T-helper 1 cell treated with Interleukin-12 subunit alpha and Interleukin-12 subunit beta and Interleukin-4 antibody, amounts not matched to agents 30 μg/mL and 1 μg/mL, for 36 hours (primary cell): ENCODE measurements around the gene SLC39A11.

Source experiments
- H3K27ac Mint-ChIP-seq: one replicate; pipeline ENCODE4 v1.8.0; 2021; ENCODE audit warnings: mild to moderate bottlenecking, mixed read lengths
- H3K27me3 Mint-ChIP-seq: one replicate; pipeline ENCODE4 v1.8.0; 2021; ENCODE audit warnings: low read depth, mixed read lengths
- H3K36me3 Mint-ChIP-seq: one replicate; pipeline ENCODE4 v1.8.0; 2021; ENCODE audit warnings: low read depth, mixed read lengths
- H3K4me1 Mint-ChIP-seq: one replicate; pipeline ENCODE4 v1.8.0; 2021; ENCODE audit warnings: low read depth, mixed read lengths
- H3K4me3 Mint-ChIP-seq: one replicate; pipeline ENCODE4 v1.8.0; 2021; ENCODE audit warnings: mild to moderate bottlenecking, moderate library complexity, mixed read lengths
- H3K9me3 Mint-ChIP-seq: one replicate; pipeline ENCODE4 v1.8.0; 2021; ENCODE audit warnings: mixed read lengths

Gene SLC39A11

DNA sequence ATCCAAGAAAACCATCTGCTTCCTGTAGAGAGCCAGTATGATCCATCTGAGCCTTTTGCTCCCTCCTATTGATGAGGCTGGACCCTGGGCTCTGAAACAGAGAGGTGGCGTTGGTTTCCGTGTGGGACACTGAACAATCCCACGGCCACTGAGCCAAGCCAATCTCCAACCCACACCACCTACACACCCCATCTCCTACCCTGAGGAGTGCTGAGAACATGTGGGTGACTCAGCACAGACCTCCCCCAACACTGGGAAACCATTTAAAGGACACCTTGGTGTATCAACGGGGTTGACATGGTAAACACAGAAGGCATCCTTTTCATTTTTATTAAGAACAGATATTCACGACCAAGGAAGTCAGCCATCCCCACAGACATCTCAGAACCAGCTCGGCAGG, 332.1 kb downstream of the SLC39A11 start:
- Mint-ChIP-seq H3K27me3 (no peaks in the 10 kb centered on the region), H3K36me3 (no peaks in the 10 kb centered on the region), H3K4me3 (no peak overlapping the region), H3K27ac (no peak overlapping the region), H3K4me1 (no peaks in the 10 kb centered on the region), H3K9me3 (peaks cover 4% of the 10 kb centered on the region)

DNA sequence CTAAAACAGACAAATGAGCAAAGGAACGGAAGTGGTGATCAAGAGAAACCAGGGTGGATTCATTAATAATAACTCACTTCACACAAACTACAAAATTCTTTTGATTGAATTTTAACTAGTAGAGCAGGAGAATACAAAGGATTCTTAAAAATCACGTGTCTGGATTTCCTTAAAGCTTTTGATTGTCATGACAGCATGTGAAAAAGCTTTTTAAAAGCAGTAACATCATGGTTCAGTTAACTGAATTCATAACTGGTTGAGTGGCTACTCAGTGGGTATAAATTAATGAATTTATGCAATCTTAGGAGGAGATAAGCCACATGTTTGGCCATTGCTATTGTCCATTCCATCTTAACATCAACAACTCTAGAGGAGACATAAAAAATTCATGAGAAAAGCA, 333.2 kb downstream of the SLC39A11 start:
- Mint-ChIP-seq H3K9me3 (peaks cover 4% of the 10 kb centered on the region), H3K27ac (no peak overlapping the region), H3K4me1 (no peaks in the 10 kb centered on the region), H3K27me3 (no peaks in the 10 kb centered on the region), H3K36me3 (no peaks in the 10 kb centered on the region), H3K4me3 (no peak overlapping the region)

- no peak overlapping the region for H3K4me3 Mint-ChIP-seq
These were observed 336.2 kb downstream of the SLC39A11 start for GRCh38 chr17:72756256-72756655.

DNA sequence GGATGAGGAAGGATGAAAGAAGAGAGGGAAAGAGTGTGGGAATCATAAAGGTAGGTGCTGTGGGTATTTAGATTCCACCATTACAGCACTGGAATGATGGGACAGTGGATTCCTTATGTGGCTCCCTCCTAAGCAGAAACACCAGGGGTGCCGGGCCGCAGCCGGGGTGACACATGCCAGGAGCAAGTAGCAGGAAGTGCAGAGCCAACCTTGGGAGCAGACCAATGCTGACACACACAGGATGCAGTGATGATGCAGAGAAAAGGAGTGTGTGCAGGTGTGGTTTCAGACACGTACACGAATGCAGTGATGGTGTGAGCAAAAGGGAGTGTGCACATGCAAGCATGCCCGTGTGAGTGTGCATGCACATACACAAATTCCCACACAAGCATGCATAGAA, 338.0 kb downstream of the SLC39A11 start:
- Mint-ChIP-seq H3K27ac (no peak overlapping the region), H3K4me3 (no peak overlapping the region), H3K9me3 (peaks cover 4% of the 10 kb centered on the region), H3K4me1 (no peaks in the 10 kb centered on the region), H3K36me3 (no peaks in the 10 kb centered on the region), H3K27me3 (no peaks in the 10 kb centered on the region)

More at GRCh38 chr17:72756256-72756655, 336.2 kb downstream of the SLC39A11 start:
- H3K27ac Mint-ChIP-seq = no peak overlapping the region
- no peaks in the 10 kb centered on the region for H3K27me3 Mint-ChIP-seq
- H3K9me3 Mint-ChIP-seq = peaks cover 4% of the 10 kb centered on the region
- no peaks in the 10 kb centered on the region for H3K36me3 Mint-ChIP-seq
- no peaks in the 10 kb centered on the region for H3K4me1 Mint-ChIP-seq

DNA sequence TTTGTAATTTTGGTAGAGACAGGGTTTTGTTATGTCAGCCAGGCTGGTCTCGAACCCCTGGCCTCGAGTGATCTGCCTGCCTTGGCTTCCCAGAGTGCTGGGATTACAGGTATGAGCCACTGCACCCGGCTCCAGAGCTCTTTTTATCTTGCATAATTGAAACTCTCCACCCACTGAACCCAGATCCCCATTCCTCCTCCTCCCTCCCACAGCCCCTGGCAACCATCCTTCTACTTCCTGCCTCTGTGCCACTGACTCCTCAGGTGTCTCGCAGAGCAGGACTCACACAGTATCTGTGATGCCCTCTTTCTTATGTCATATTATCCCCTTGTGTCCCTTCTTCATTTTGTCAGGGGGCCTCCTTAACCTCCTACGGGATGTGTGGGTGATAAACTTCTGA, 340.7 kb downstream of the SLC39A11 start:
- Mint-ChIP-seq H3K36me3 (no peaks in the 10 kb centered on the region), H3K4me3 (no peak overlapping the region), H3K27me3 (no peaks in the 10 kb centered on the region), H3K27ac (no peak overlapping the region), H3K4me1 (no peaks in the 10 kb centered on the region), H3K9me3 (peaks cover 4% of the 10 kb centered on the region)

- no peaks in the 10 kb centered on the region for H3K27me3 Mint-ChIP-seq
- H3K36me3 Mint-ChIP-seq = no peaks in the 10 kb centered on the region
- H3K27ac Mint-ChIP-seq = no peak overlapping the region
- no peaks in the 10 kb centered on the region for H3K9me3 Mint-ChIP-seq
- no peak overlapping the region for H3K4me3 Mint-ChIP-seq
- H3K4me1 Mint-ChIP-seq = no peaks in the 10 kb centered on the region
These were observed 343.3 kb downstream of the SLC39A11 start for GRCh38 chr17:72749119-72749572.

- Mint-ChIP-seq H3K4me3 (no peak overlapping the region), H3K27ac (no peak overlapping the region), H3K36me3 (no peaks in the 10 kb centered on the region), H3K27me3 (no peaks in the 10 kb centered on the region), H3K4me1 (no peaks in the 10 kb centered on the region), H3K9me3 (no peaks in the 10 kb centered on the region)
These were observed 345.0 kb downstream of the SLC39A11 start for GRCh38 chr17:72747501-72747900.

DNA sequence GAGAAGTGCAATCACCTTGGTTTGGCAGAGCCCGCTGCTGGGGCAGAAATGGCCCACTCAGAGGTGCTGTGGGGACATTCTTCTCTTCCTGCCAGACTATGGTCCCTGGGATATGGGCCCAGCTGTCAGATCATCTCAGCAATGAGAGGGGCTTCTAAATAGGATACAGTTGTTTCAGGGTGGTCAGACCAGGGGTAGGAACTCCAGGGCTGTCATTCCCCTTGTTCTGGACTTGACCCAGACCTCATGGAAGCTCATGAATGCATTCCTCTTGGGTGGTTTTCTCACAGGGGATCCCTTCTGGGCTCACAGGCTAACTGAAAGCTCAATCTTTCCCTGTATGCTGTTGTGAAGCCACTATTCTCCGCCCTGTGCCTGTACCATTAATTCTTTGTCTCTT, 347.2 kb downstream of the SLC39A11 start:
- Mint-ChIP-seq H3K4me3 (no peak overlapping the region), H3K27ac (no peak overlapping the region), H3K9me3 (no peaks in the 10 kb centered on the region), H3K36me3 (no peaks in the 10 kb centered on the region), H3K4me1 (no peaks in the 10 kb centered on the region), H3K27me3 (no peaks in the 10 kb centered on the region)

DNA sequence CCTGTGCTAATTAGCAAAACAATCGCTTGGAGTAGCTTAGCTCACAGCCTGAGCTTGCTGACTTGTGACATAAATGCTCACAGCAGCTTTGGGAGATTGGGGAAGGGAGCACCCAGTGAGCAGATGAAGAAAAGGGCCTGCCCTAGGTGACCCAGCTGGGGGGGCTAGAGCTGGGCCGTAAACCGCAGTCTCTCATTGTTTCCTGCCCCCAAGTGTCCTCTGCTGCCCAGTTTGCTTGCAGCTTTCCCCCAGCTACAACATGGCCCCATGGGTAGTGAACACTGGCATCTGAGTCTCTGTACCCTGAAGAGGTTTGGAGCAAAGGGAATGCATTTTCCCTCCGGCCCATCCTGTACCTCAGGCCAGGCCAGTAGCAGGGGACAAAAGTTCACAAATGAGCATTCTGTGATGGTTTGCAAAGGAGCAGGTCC, 349.4 kb downstream of the SLC39A11 start:
- no peaks in the 10 kb centered on the region for H3K4me1 Mint-ChIP-seq
- H3K27me3 Mint-ChIP-seq = no peaks in the 10 kb centered on the region
- no peaks in the 10 kb centered on the region for H3K9me3 Mint-ChIP-seq
- H3K36me3 Mint-ChIP-seq = no peaks in the 10 kb centered on the region
- H3K4me3 Mint-ChIP-seq = no peak overlapping the region
- no peak overlapping the region for H3K27ac Mint-ChIP-seq

DNA sequence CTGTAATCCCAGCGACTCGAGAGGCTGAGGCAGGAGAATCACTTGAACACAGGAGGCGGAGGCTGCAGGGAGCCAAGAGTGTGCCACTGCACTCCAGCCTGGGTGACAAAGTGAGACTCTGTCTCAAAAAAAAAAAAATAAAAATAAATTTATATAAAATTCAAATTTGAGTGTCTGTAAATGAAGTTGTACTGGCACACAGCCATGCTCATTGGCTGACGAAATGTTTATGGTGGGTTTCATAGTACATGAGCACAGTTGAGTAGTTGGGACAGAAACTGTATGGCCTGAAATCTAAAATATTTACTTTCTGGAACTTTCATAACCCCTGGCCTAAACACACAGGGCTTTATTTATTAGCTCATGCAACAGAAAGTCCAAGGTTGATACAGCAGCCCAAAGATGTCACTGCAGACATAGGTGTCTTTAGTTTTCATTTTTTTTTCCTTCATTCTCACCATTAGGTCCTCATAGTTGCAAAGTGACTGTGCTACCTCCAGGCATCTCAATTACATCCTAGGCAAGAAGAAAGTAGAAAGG, 355.3 kb downstream of the SLC39A11 start:
- Mint-ChIP-seq H3K4me3 (no peak overlapping the region), H3K9me3 (no peaks in the 10 kb centered on the region), H3K4me1 (no peaks in the 10 kb centered on the region), H3K27ac (no peak overlapping the region), H3K36me3 (no peaks in the 10 kb centered on the region), H3K27me3 (no peaks in the 10 kb centered on the region)

- Mint-ChIP-seq H3K4me1 (no peaks in the 10 kb centered on the region), H3K36me3 (no peaks in the 10 kb centered on the region)
These were observed 356.9 kb downstream of the SLC39A11 start for GRCh38 chr17:72735592-72735991.

DNA sequence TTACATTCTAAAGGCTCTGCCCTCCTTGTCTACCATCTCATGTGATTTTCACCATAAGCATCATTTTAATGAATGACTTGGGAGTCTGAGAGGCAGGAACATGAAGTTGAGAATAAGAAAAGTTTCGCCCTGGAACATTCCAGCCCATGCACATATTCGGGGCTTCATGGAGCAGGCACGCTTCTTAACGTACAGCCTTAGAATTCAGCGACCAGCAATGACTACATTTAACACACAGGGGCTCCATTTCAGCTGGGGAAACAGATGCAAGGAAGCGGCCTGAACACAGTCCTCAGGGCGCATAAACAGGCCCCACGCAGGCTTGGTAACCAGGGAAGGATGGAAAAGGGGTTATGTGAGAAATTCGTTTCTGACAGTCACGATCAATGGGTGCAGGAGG, 357.4 kb downstream of the SLC39A11 start:
- no peaks in the 10 kb centered on the region for H3K4me1 Mint-ChIP-seq
- H3K27me3 Mint-ChIP-seq = no peaks in the 10 kb centered on the region

More at GRCh38 chr17:72735592-72735991, 356.9 kb downstream of the SLC39A11 start:
- no peaks in the 10 kb centered on the region for H3K9me3 Mint-ChIP-seq
- H3K4me3 Mint-ChIP-seq = no peak overlapping the region
- H3K27ac Mint-ChIP-seq = no peak overlapping the region
- H3K27me3 Mint-ChIP-seq = no peaks in the 10 kb centered on the region

GRCh38 chr17:72734613-72735012, 357.9 kb downstream of the SLC39A11 start:
- no peaks in the 10 kb centered on the region for H3K4me1 Mint-ChIP-seq
- no peak overlapping the region for H3K4me3 Mint-ChIP-seq
- H3K27me3 Mint-ChIP-seq = no peaks in the 10 kb centered on the region
- no peaks in the 10 kb centered on the region for H3K9me3 Mint-ChIP-seq
- H3K27ac Mint-ChIP-seq = no peak overlapping the region
- no peaks in the 10 kb centered on the region for H3K36me3 Mint-ChIP-seq

More for the DNA sequence above, 357.4 kb downstream of the SLC39A11 start:
- Mint-ChIP-seq H3K27ac (no peak overlapping the region), H3K4me3 (no peak overlapping the region), H3K36me3 (no peaks in the 10 kb centered on the region), H3K9me3 (no peaks in the 10 kb centered on the region)

- Mint-ChIP-seq H3K9me3 (no peaks in the 10 kb centered on the region), H3K4me3 (no peak overlapping the region), H3K4me1 (no peaks in the 10 kb centered on the region), H3K27me3 (no peaks in the 10 kb centered on the region), H3K27ac (no peak overlapping the region), H3K36me3 (no peaks in the 10 kb centered on the region)
These were observed 358.7 kb downstream of the SLC39A11 start for GRCh38 chr17:72733619-72734282.

- peaks cover 2% of the 10 kb centered on the region for H3K4me1 Mint-ChIP-seq
- no peak overlapping the region for H3K27ac Mint-ChIP-seq
- no peaks in the 10 kb centered on the region for H3K27me3 Mint-ChIP-seq
- H3K9me3 Mint-ChIP-seq = no peaks in the 10 kb centered on the region
- H3K36me3 Mint-ChIP-seq = no peaks in the 10 kb centered on the region
- no peak overlapping the region for H3K4me3 Mint-ChIP-seq
These were observed 359.4 kb downstream of the SLC39A11 start for GRCh38 chr17:72732893-72733618.
